OCI-LY7 (cell line): ENCODE results near the gene GJB3. TPM values are rescaled to one million over a fixed set of nuclear protein-coding genes. Genes with fewer than 3 reads are reported as not detected.

Experiments used
- BruUV-seq: library from RNA; stranded (reverse); fragments of 400-500 nt; replicated peaks from 2 replicates; lab custom pipeline; 2021; lab: Mats Ljungman, UMichigan
- CTCF ChIA-PET: fragments of 300-600 bp; sonication (Branson Sonifier 250); formaldehyde crosslinking; loops from one replicate; lab custom pipeline; 2022; ENCODE audit warnings: antibody characterized with exemption; ENCODE audit not compliant: unreplicated experiment; lab: Charles Lee
- POLR2A ChIA-PET: fragments of 300-600 bp; sonication (Branson Sonifier 250); formaldehyde crosslinking; loops from one replicate; lab custom pipeline; 2022; ENCODE audit warnings: antibody characterized with exemption; lab: Charles Lee
- DNase-seq: peaks from one replicate; pipeline ENCODE4 v3.0.0-alpha.2; 2015; ENCODE audit warnings: low spot score
- H2AFZ ChIP-seq: fragments of 200-600 bp; sonication (generic), shearing (Covaris generic); 2 replicates; pipeline ENCODE4 v1.6.1; 2014; ENCODE audit warnings: mild to moderate bottlenecking, antibody characterized with exemption, low read length, moderate library complexity
- H3K27ac ChIP-seq: fragments of 200-600 bp; sonication (generic); 2 replicates; pipeline ENCODE4 v1.5.1; 2014; ENCODE audit warnings: mixed run types, low read depth, mild to moderate bottlenecking, moderate library complexity, low read length, inconsistent platforms; ENCODE audit not compliant: poor library complexity, severe bottlenecking
- H3K36me3 ChIP-seq: fragments of 200-600 bp; sonication (generic); 2 replicates; pipeline ENCODE4 v1.6.1; 2014; ENCODE audit warnings: mild to moderate bottlenecking, antibody characterized with exemption, low read length, moderate library complexity, mixed read lengths; ENCODE audit not compliant: insufficient read depth
- H3K4me1 ChIP-seq: fragments of 200-600 bp; sonication (generic); 2 replicates; pipeline ENCODE4 v1.5.1; 2014; ENCODE audit warnings: mild to moderate bottlenecking, low read length; ENCODE audit not compliant: insufficient read depth, poor library complexity, severe bottlenecking
- H3K4me2 ChIP-seq: fragments of 200-600 bp; sonication (generic); 2 replicates; pipeline ENCODE4 v1.6.1; 2014; ENCODE audit warnings: mild to moderate bottlenecking, low read length
- H3K4me3 ChIP-seq: fragments of 200-600 bp; sonication (generic); 2 replicates; pipeline ENCODE4 v1.5.1; 2014; ENCODE audit warnings: mild to moderate bottlenecking, low read depth, low read length; ENCODE audit not compliant: poor library complexity, severe bottlenecking
- H3K79me2 ChIP-seq: fragments of 200-600 bp; sonication (generic); 2 replicates; pipeline ENCODE4 v1.6.1; 2016; ENCODE audit warnings: low read depth, mild to moderate bottlenecking, low read length, moderate library complexity, mixed read lengths; ENCODE audit not compliant: insufficient read depth
- H3K9me2 ChIP-seq: fragments of 200-600 bp; sonication (generic); 2 replicates; pipeline ENCODE4 v1.6.1; 2016; ENCODE audit warnings: mild to moderate bottlenecking, low read length, mixed read lengths; ENCODE audit not compliant: insufficient read depth
- H3K9me3 ChIP-seq: fragments of 200-600 bp; sonication (generic); 2 replicates; pipeline ENCODE4 v1.6.1; 2014; ENCODE audit warnings: mild to moderate bottlenecking, mixed run types, low read length, mixed read lengths
- H4K20me1 ChIP-seq: fragments of 200-600 bp; sonication (generic); 2 replicates; pipeline ENCODE4 v1.6.1; 2014; ENCODE audit warnings: mild to moderate bottlenecking, antibody characterized with exemption, low read length, moderate library complexity, mixed read lengths; ENCODE audit not compliant: insufficient read depth
- CTCF ChIP-seq: fragments of 200-600 bp; sonication (generic); conservative IDR thresholded peaks from 2 replicates; pipeline ENCODE4 v1.5.1; 2014; ENCODE audit warnings: mild to moderate bottlenecking, antibody characterized with exemption, low read length, moderate library complexity, mixed read lengths
- EZH2phosphoT487 ChIP-seq: fragments of 200-600 bp; sonication (generic); IDR thresholded peaks from 2 replicates; pipeline ENCODE4 v1.6.1; 2018; ENCODE audit warnings: low read depth, borderline replicate concordance, mild to moderate bottlenecking, mixed run types, antibody characterized with exemption, low read length, moderate library complexity, mixed read lengths
- intact Hi-C: fragments of 100-400 bp; cut with micrococcal nuclease; formaldehyde crosslinking; loops from one replicate; pipeline ENCODE4 v1.10.0; 2022; ENCODE audit not compliant: unreplicated experiment
- total RNA-seq, 2 experiments: library from RNA; depleted of rRNA in 1 of 2; stranded (reverse); fragments of >200 nt in 1 of 2; shearing (Covaris generic) in 1 of 2; gene quantifications; 2 replicates each; pipeline ENCODE4 v1.2.3, GENCODE V29; 2014 to 2022

GJB3 gene
- total RNA-seq, 2 experiments from 2014 or later: not detected

GRCh38 chr1:34746101-34746500 is 34.9 kb upstream of the GJB3 start:
- TF ChIP-seq CTCF: no peak
- TF ChIP-seq EZH2phosphoT487: no peak
- no TSS peak for BruUV-seq
- intact Hi-C loops: loop anchor here (10.0 kb wide), 1 partner anchor 631 kb away; no protein-coding TSS in a partner anchor
- no peaks in the 10 kb centered on the region for H3K4me1 ChIP-seq
- no peak overlapping the region for H3K4me3 ChIP-seq
- no peak overlapping the region for H3K27ac ChIP-seq
- H4K20me1 ChIP-seq: no peaks in the 10 kb centered on the region
- no peaks in the 10 kb centered on the region for H3K36me3 ChIP-seq
- H3K79me2 ChIP-seq: no peaks in the 10 kb centered on the region
- no peaks in the 10 kb centered on the region for H3K9me2 ChIP-seq
- CTCF ChIA-PET: no interaction called here
- H3K4me2 ChIP-seq: no peak overlapping the region
- no peak overlapping the region for H2AFZ ChIP-seq
- POLR2A ChIA-PET: no interaction called here
- H3K9me3 ChIP-seq: no peaks in the 10 kb centered on the region
- no peak for DNase-seq

- Histone ChIP-seq H2AFZ (no peak overlapping the region), H3K79me2 (no peaks in the 10 kb centered on the region), H3K9me2 (no peaks in the 10 kb centered on the region), H3K4me3 (no peak overlapping the region), H3K4me2 (no peak overlapping the region), H3K9me3 (no peaks in the 10 kb centered on the region), H4K20me1 (no peaks in the 10 kb centered on the region), H3K36me3 (no peaks in the 10 kb centered on the region), H3K4me1 (no peaks in the 10 kb centered on the region), H3K27ac (no peak overlapping the region)
- no peak for DNase-seq
- ChIA-PET POLR2A (interaction anchor here (0.6 kb wide), 1 partner anchor 204 kb away, joined by 3 read pairs; no protein-coding TSS in a partner anchor), CTCF (interaction anchor here (0.6 kb wide), 1 partner anchor 41 kb away, joined by 17 read pairs; no protein-coding TSS in a partner anchor)
- no peak for TF ChIP-seq CTCF
- no peak for TF ChIP-seq EZH2phosphoT487
- BruUV-seq: no TSS peak
- intact Hi-C loops: loop anchor here (10.0 kb wide), 1 partner anchor 632 kb away; no protein-coding TSS in a partner anchor
These were observed 34.0 kb upstream of the GJB3 start for GRCh38 chr1:34746785-34747637.

- no peaks in the 10 kb centered on the region for H3K9me3 ChIP-seq
- CTCF ChIA-PET: no interaction called here
- H3K27ac ChIP-seq: no peak overlapping the region
- no peaks in the 10 kb centered on the region for H3K9me2 ChIP-seq
- H3K4me1 ChIP-seq: no peaks in the 10 kb centered on the region
- POLR2A ChIA-PET: interaction anchor here (0.6 kb wide), 1 partner anchor 205 kb away, joined by 3 read pairs; no protein-coding TSS in a partner anchor
- BruUV-seq: no TSS peak
- TF ChIP-seq EZH2phosphoT487 (no peak), CTCF (no peak)
- H2AFZ ChIP-seq: no peak overlapping the region
- intact Hi-C loops: loop anchor here (10.0 kb wide), 1 partner anchor 633 kb away; no protein-coding TSS in a partner anchor
- H3K4me2 ChIP-seq: no peak overlapping the region
- H4K20me1 ChIP-seq: no peaks in the 10 kb centered on the region
- H3K79me2 ChIP-seq: no peaks in the 10 kb centered on the region
- H3K36me3 ChIP-seq: no peaks in the 10 kb centered on the region
- no peak overlapping the region for H3K4me3 ChIP-seq
- no peak for DNase-seq
These were observed 33.4 kb upstream of the GJB3 start for GRCh38 chr1:34747638-34747941.
